Measurements from ENCODE around the gene TNS1. TPM values are rescaled to one million over a fixed set of nuclear protein-coding genes. Genes with fewer than 3 reads are reported as not detected.

The TNS1 gene
- total RNA-seq, 1 donor from 2014 or later: 0.13 TPM

DNA sequence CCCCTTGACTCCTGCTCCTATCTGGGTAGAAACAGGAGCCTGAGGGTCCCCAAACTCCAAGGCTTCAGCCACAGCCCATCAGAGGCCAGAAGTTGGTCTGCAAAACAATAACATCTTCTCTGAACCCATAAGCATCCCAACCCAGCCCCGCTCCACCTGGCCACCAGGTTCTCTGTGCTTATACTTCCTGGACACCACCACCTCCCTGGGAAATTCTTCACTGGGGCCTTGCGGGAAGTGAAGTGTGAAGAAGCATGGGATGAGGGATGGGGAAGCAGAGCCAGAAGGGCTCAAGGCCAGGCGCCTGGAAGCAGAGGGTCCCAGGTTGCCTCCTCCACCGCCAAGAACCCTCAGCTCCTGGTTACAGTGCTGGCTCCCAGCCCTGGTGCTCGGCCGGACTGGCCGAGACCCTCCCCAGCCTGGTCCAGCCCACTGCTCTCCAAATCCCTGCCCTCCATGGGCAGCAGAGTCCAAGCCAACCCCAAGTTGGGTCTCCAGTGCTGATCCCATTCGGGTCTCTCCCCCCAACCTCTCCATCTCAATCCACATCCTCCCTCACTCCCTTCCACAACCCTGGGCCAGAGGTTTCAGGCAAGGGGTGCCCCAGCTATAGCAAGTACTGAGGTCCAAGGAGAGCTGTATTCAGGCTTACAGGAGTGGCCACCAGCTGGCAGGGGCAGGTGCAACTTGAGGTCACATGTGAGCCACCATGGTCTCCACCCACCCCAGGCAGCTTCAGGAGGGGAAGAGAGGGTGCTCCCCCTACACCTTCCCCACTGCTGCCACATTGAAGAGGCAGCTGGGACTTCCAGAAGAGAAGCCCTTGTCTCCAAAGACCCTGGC, 60.7 kb downstream of the TNS1 start:
- Mint-ChIP-seq H3K4me3 (no peak overlapping the region), H3K9me3 (no peaks in the 10 kb centered on the region), H3K36me3 (ENCODE audit: low read depth) (no peaks in the 10 kb centered on the region), H3K27ac (no peak overlapping the region), H3K27me3 (peaks cover 20% of the 10 kb centered on the region), H3K4me1 (no peaks in the 10 kb centered on the region)
- ATAC-seq (ENCODE audit: low read depth) (no peak), DNase-seq (no peak)
- ChIA-PET CTCF (no interaction called here), POLR2A (no interaction called here)
- intact Hi-C loops (cut with micrococcal nuclease): no loop called here
- TF ChIP-seq, protein P1, sequence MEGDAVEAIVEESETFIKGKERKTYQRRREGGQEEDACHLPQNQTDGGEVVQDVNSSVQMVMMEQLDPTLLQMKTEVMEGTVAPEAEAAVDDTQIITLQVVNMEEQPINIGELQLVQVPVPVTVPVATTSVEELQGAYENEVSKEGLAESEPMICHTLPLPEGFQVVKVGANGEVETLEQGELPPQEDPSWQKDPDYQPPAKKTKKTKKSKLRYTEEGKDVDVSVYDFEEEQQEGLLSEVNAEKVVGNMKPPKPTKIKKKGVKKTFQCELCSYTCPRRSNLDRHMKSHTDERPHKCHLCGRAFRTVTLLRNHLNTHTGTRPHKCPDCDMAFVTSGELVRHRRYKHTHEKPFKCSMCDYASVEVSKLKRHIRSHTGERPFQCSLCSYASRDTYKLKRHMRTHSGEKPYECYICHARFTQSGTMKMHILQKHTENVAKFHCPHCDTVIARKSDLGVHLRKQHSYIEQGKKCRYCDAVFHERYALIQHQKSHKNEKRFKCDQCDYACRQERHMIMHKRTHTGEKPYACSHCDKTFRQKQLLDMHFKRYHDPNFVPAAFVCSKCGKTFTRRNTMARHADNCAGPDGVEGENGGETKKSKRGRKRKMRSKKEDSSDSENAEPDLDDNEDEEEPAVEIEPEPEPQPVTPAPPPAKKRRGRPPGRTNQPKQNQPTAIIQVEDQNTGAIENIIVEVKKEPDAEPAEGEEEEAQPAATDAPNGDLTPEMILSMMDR (IDR thresholded peaks at IDR 0.05): no peak

- H3K4me1 Mint-ChIP-seq: no peaks in the 10 kb centered on the region
- H3K9me3 Mint-ChIP-seq: no peaks in the 10 kb centered on the region
- intact Hi-C loops (cut with micrococcal nuclease): no loop called here
- TF ChIP-seq, protein P1 (IDR thresholded peaks at IDR 0.05): no peak
- ATAC-seq (ENCODE audit: low read depth): no peak
- CTCF ChIA-PET: no interaction called here
- no peak for DNase-seq
- H3K27ac Mint-ChIP-seq: no peak overlapping the region
- no peaks in the 10 kb centered on the region for H3K36me3 Mint-ChIP-seq (ENCODE audit: low read depth)
- POLR2A ChIA-PET: no interaction called here
- no peak overlapping the region for H3K4me3 Mint-ChIP-seq
- H3K27me3 Mint-ChIP-seq: peaks cover 22% of the 10 kb centered on the region
These were observed 61.5 kb downstream of the TNS1 start for GRCh38 chr2:217941339-217941738.

GRCh38 chr2:217940261-217941220, 62.3 kb downstream of the TNS1 start:
- no peak overlapping the region for H3K4me3 Mint-ChIP-seq
- ATAC-seq (ENCODE audit: low read depth): no peak
- no peaks in the 10 kb centered on the region for H3K36me3 Mint-ChIP-seq (ENCODE audit: low read depth)
- no peak for DNase-seq
- H3K27me3 Mint-ChIP-seq: peaks cover 18% of the 10 kb centered on the region
- POLR2A ChIA-PET: no interaction called here
- H3K27ac Mint-ChIP-seq: no peak overlapping the region
- intact Hi-C loops (cut with micrococcal nuclease): no loop called here
- TF ChIP-seq, protein P1 (IDR thresholded peaks at IDR 0.05): no peak
- CTCF ChIA-PET: no interaction called here
- H3K4me1 Mint-ChIP-seq: no peaks in the 10 kb centered on the region
- H3K9me3 Mint-ChIP-seq: no peaks in the 10 kb centered on the region

- ATAC-seq (ENCODE audit: low read depth): no peak
- CTCF ChIA-PET: no interaction called here
These were observed 63.1 kb downstream of the TNS1 start for GRCh38 chr2:217939629-217940245.

More at GRCh38 chr2:217939629-217940245, 63.1 kb downstream of the TNS1 start:
- Mint-ChIP-seq H3K36me3 (ENCODE audit: low read depth) (no peaks in the 10 kb centered on the region), H3K9me3 (no peaks in the 10 kb centered on the region), H3K4me1 (peaks cover 2% of the 10 kb centered on the region), H3K27me3 (peaks cover 18% of the 10 kb centered on the region), H3K27ac (no peak overlapping the region), H3K4me3 (no peak overlapping the region)
- intact Hi-C loops (cut with micrococcal nuclease): no loop called here
- no peak for DNase-seq
- TF ChIP-seq, protein P1 (IDR thresholded peaks at IDR 0.05): no peak
- POLR2A ChIA-PET: no interaction called here

All from activated B cell treated with CpG ODN at 0.5 μM for 24 hours (primary cell).